IMR-90 (cell line): ENCODE data around the gene MEGF11. TPM values are rescaled to one million over a fixed set of nuclear protein-coding genes. Genes with fewer than 3 reads are reported as not detected.

ENCODE experiments used
- ATAC-seq: fragments of 200-7000 bp; cut with Tn5 transposase; 2 replicates; pipeline ENCODE4 v1.9.1; 2020; ENCODE audit warnings: low read depth, mild to moderate bottlenecking, moderate library complexity
- BruUV-seq: library from RNA; stranded (reverse); fragments of 400-500 nt; replicated peaks from 2 replicates; lab custom pipeline; 2021; lab: Mats Ljungman, UMichigan
- CTCF ChIA-PET: fragments of 300-600 bp; formaldehyde crosslinking; extraction: SDS; loops from one replicate; lab custom pipeline; 2021; ENCODE audit warnings: antibody characterized with exemption; lab: Yijun Ruan, JAX
- POLR2A ChIA-PET: fragments of 300-600 bp; sonication (Branson Sonifier 250); formaldehyde crosslinking; loops from one replicate; lab custom pipeline; 2022; ENCODE audit warnings: antibody characterized with exemption; ENCODE audit not compliant: unreplicated experiment; lab: Charles Lee
- DNase-seq: peaks from one replicate; pipeline ENCODE4 v3.0.0; 2013
- H2AFZ ChIP-seq: replicated peaks from 2 replicates; pipeline ENCODE3; 2013; ENCODE audit warnings: low read length, mild to moderate bottlenecking; ENCODE audit not compliant: poor library complexity
- H2AK5ac ChIP-seq: 2 replicates; pipeline ENCODE4 v1.6.1; 2013; ENCODE audit warnings: low read depth, low read length, inconsistent platforms
- H2AK9ac ChIP-seq: replicated peaks from 2 replicates; pipeline ENCODE3; 2013; ENCODE audit warnings: mild to moderate bottlenecking, low read depth, low read length, moderate library complexity; ENCODE audit not compliant: poor library complexity
- H2BK120ac ChIP-seq: 2 replicates; pipeline ENCODE4 v1.6.1; 2013; ENCODE audit warnings: low read depth, low read length, inconsistent platforms
- H2BK15ac ChIP-seq: 3 replicates; pipeline ENCODE4 v1.6.1; 2013; ENCODE audit warnings: low read depth, low read length, inconsistent platforms
- H2BK20ac ChIP-seq: 2 replicates; pipeline ENCODE4 v1.6.1; 2013; ENCODE audit warnings: low read depth, mild to moderate bottlenecking, inconsistent platforms, low read length, moderate library complexity
- H2BK5ac ChIP-seq: 2 replicates; pipeline ENCODE4 v1.6.1; 2013; ENCODE audit warnings: mild to moderate bottlenecking, low read depth, low read length, inconsistent platforms; ENCODE audit not compliant: poor library complexity, severe bottlenecking
- H3K14ac ChIP-seq: replicated peaks from 2 replicates; pipeline ENCODE4 v1.6.1; 2013; ENCODE audit warnings: low read depth, low read length, inconsistent platforms
- H3K18ac ChIP-seq: 2 replicates; pipeline ENCODE4 v1.6.1; 2013; ENCODE audit warnings: low read depth, low read length, control low read depth
- H3K23ac ChIP-seq: 2 replicates; pipeline ENCODE4 v1.6.1; 2013; ENCODE audit warnings: low read depth, low read length, inconsistent platforms
- H3K27ac ChIP-seq: 2 replicates; pipeline ENCODE4 v1.5.1; 2013; ENCODE audit warnings: mild to moderate bottlenecking, control low read depth, low read length; ENCODE audit not compliant: insufficient read depth
- H3K27me3 ChIP-seq: 2 replicates; pipeline ENCODE4 v1.6.1; 2013; ENCODE audit warnings: low read length; ENCODE audit not compliant: control insufficient read depth, insufficient read depth
- H3K36me3 ChIP-seq: 2 replicates; pipeline ENCODE4 v1.6.1; 2013; ENCODE audit warnings: low read length, mixed read lengths; ENCODE audit not compliant: control insufficient read depth, insufficient read depth
- H3K4ac ChIP-seq: 2 replicates; pipeline ENCODE4 v1.6.1; 2013; ENCODE audit warnings: low read depth, low read length, inconsistent platforms
- H3K4me1 ChIP-seq: 2 replicates; pipeline ENCODE4 v1.6.1; 2013; ENCODE audit warnings: low read length, mixed read lengths; ENCODE audit not compliant: control insufficient read depth, insufficient read depth
- H3K4me2 ChIP-seq: 2 replicates; pipeline ENCODE4 v1.6.1; 2013; ENCODE audit warnings: low read depth, mild to moderate bottlenecking, control low read depth, low read length, moderate library complexity
- H3K4me3 ChIP-seq: 2 replicates; pipeline ENCODE4 v1.5.1; 2013; ENCODE audit warnings: low read depth, mild to moderate bottlenecking, control low read depth, low read length, moderate library complexity; ENCODE audit not compliant: insufficient read depth
- H3K56ac ChIP-seq: 2 replicates; pipeline ENCODE4 v1.6.1; 2013; ENCODE audit warnings: low read length, inconsistent platforms; ENCODE audit not compliant: insufficient read depth; ENCODE audit errors: extremely low read depth
- H3K79me1 ChIP-seq, 2 experiments: 2 replicates each; pipeline ENCODE4 v1.6.1; 2013; ENCODE audit warnings: low read length in 2 of 2, inconsistent platforms in 1 of 2, low read depth in 1 of 2
- H3K9ac ChIP-seq: 2 replicates; pipeline ENCODE4 v1.6.1; 2013; ENCODE audit warnings: low read depth, low read length, control low read depth
- H3K9me1 ChIP-seq: 2 replicates; pipeline ENCODE4 v1.6.1; 2013; ENCODE audit warnings: low read length, inconsistent platforms; ENCODE audit not compliant: insufficient read depth
- H3K9me3 ChIP-seq: 2 replicates; pipeline ENCODE4 v1.6.1; 2013; ENCODE audit warnings: low read length; ENCODE audit not compliant: control insufficient read depth, insufficient read depth
- H4K20me1 ChIP-seq: 2 replicates; pipeline ENCODE4 v1.6.1; 2013; ENCODE audit warnings: low read length, inconsistent platforms; ENCODE audit not compliant: insufficient read depth
- H4K5ac ChIP-seq: 2 replicates; pipeline ENCODE4 v1.6.1; 2013; ENCODE audit warnings: mild to moderate bottlenecking, low read depth, low read length, control low read depth
- H4K8ac ChIP-seq, 2 experiments: 2 replicates each; pipeline ENCODE4 v1.6.1; 2013; ENCODE audit warnings: low read depth in 2 of 2, low read length in 2 of 2, control low read depth in 1 of 2, inconsistent platforms in 1 of 2
- H4K91ac ChIP-seq: 2 replicates; pipeline ENCODE4 v1.6.1; 2013; ENCODE audit warnings: low read depth, low read length, inconsistent platforms; ENCODE audit not compliant: insufficient read depth
- BHLHE40 ChIP-seq: fragments of 150-350 bp; IDR thresholded peaks from 2 replicates; pipeline ENCODE4 v1.6.1; 2016; ENCODE audit warnings: mild to moderate bottlenecking, low read depth, low read length
- CEBPB ChIP-seq: IDR thresholded peaks from 2 replicates; pipeline ENCODE4 v1.6.1; 2012; ENCODE audit warnings: low read depth, low read length, improper control_type of control experiment
- CHD1 ChIP-seq: IDR thresholded peaks from 2 replicates; pipeline ENCODE4 v1.6.1; 2012; ENCODE audit warnings: low read depth, low read length, improper control_type of control experiment
- ELK1 ChIP-seq: fragments of 150-350 bp; IDR thresholded peaks from 2 replicates; pipeline ENCODE4 v1.6.1; 2016; ENCODE audit warnings: low read depth, mild to moderate bottlenecking, low read length, moderate library complexity, borderline replicate concordance
- FOS ChIP-seq: fragments of 150-350 bp; IDR thresholded peaks from 2 replicates; pipeline ENCODE4 v1.6.1; 2016; ENCODE audit warnings: low read depth, low read length
- MAFK ChIP-seq: IDR thresholded peaks from 2 replicates; pipeline ENCODE4 v1.6.1; 2012; ENCODE audit warnings: low read depth, low read length, improper control_type of control experiment
- MAZ ChIP-seq: IDR thresholded peaks from 2 replicates; pipeline ENCODE4 v1.6.1; 2012; ENCODE audit warnings: low read depth, mild to moderate bottlenecking, low read length, improper control_type of control experiment, moderate library complexity, borderline replicate concordance
- MXI1 ChIP-seq: IDR thresholded peaks from 2 replicates; pipeline ENCODE4 v1.6.1; 2012; ENCODE audit warnings: low read depth, mild to moderate bottlenecking, low read length, moderate library complexity, borderline replicate concordance
- NFE2L2 ChIP-seq: fragments of 150-350 bp; IDR thresholded peaks from 2 replicates; pipeline ENCODE4 v1.6.1; 2016; ENCODE audit warnings: low read depth, mild to moderate bottlenecking, low read length
- POLR2A ChIP-seq: IDR thresholded peaks from 2 replicates; pipeline ENCODE4 v1.6.1; 2012; ENCODE audit warnings: mild to moderate bottlenecking, low read depth, low read length
- RAD21 ChIP-seq: IDR thresholded peaks from 2 replicates; pipeline ENCODE4 v1.6.1; 2012; ENCODE audit warnings: low read length, improper control_type of control experiment
- RCOR1 ChIP-seq: IDR thresholded peaks from 2 replicates; pipeline ENCODE4 v1.6.1; 2012; ENCODE audit warnings: mild to moderate bottlenecking, low read length, improper control_type of control experiment; ENCODE audit not compliant: insufficient replicate concordance
- RFX5 ChIP-seq: IDR thresholded peaks from 2 replicates; pipeline ENCODE4 v1.8.0; 2012; ENCODE audit warnings: low read depth, mild to moderate bottlenecking, low read length, moderate library complexity
- SMC3 ChIP-seq: fragments of 150-350 bp; IDR thresholded peaks from 2 replicates; pipeline ENCODE4 v1.6.1; 2016; ENCODE audit warnings: low read depth, mild to moderate bottlenecking, antibody characterized with exemption, low read length, moderate library complexity
- WGBS, 2 experiments: methylation state at CpG; one replicate each; pipeline versions ENCODE4 v1.1.5 to v1.1.7; 2013; ENCODE audit warnings: missing lambda C conversion rate in 2 of 2; ENCODE audit not compliant: insufficient read length in 1 of 2; ENCODE audit errors: extremely low coverage in 2 of 2; 5-methylcytosine and 5-hydroxymethylcytosine counted together
- dilution Hi-C: fragments of 300-500 bp; cut with HindIII; formaldehyde crosslinking; loops from one replicate; pipeline ENCODE4 v1.14.3; 2018; ENCODE audit warnings: low sequenced_read_pairs; ENCODE audit not compliant: unreplicated experiment
- in situ Hi-C: fragments of 300-500 bp; cut with MboI; formaldehyde crosslinking; loops from 3 replicates; pipeline ENCODE4 v1.14.3; 2019; ENCODE audit warnings: low sequenced_read_pairs, inconsistent platforms, mixed read lengths
- intact Hi-C: fragments of 100-400 bp; cut with micrococcal nuclease; formaldehyde crosslinking; loops from 2 replicates; pipeline ENCODE4 v1.10.0; 2022
- polyA plus RNA-seq, 3 experiments: library from polyadenylated mRNA; depleted of rRNA; stranded (reverse); fragments of >200 nt; gene quantifications; 2 replicates each; pipeline ENCODE4 v1.2.3, GENCODE V29; 2012; ENCODE audit warnings: low replicate concordance in 1 of 3
- total RNA-seq: library from RNA; depleted of rRNA; stranded (reverse); fragments of >200 nt; gene quantifications from 2 replicates; pipeline ENCODE4 v1.2.3, GENCODE V29; 2012
- TF ChIP-seq, protein P1 (sequence below): fragments of 150-350 bp; IDR thresholded peaks from 2 replicates; pipeline ENCODE4 v1.6.1; 2017; ENCODE audit warnings: mild to moderate bottlenecking, antibody characterized with exemption, low read length, low read depth
- TF ChIP-seq, protein P2 (sequence below): conservative IDR thresholded peaks from 2 replicates; pipeline ENCODE4 v1.5.1; 2012; ENCODE audit warnings: mild to moderate bottlenecking, low read depth, low read length, improper control_type of control experiment

MEGF11 gene
- total and polyA plus RNA-seq, 2 of the 4 experiments (the other 2 are of a cell fraction) = not detected

DNA sequence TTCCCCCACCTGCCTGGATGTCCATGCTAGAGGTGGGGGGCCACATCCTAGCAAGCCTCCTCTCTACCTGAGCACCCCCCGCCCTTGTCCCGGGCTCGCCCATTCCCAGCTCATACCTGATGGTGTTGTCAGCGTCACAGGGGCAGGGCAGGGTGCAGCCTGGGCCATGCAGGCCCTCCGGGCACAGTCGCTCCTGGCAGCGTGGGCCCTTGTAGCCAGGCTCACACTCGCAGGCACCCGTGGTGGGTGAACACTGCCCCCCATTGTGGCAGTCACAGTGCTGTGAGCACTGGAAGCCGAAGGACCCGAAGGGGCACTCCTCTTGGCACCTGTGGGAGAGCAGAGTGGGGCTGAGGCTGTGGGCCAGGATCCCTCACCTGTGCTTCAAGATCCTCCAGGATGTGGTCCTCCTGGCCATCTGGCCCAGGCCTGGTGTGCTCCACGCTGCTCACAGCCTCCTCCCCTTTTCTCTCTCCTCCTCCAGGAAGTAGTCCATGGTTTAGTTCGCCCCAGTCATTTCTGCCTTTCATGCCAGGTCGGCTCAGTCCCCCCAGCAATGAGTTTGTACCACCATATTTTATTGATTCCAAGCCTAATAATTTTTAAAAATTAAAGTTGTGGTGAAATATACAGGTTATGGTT lies 288.6 kb downstream of the MEGF11 start:
- TF ChIP-seq, protein P1, sequence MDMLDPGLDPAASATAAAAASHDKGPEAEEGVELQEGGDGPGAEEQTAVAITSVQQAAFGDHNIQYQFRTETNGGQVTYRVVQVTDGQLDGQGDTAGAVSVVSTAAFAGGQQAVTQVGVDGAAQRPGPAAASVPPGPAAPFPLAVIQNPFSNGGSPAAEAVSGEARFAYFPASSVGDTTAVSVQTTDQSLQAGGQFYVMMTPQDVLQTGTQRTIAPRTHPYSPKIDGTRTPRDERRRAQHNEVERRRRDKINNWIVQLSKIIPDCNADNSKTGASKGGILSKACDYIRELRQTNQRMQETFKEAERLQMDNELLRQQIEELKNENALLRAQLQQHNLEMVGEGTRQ = no peak
- TF ChIP-seq NFE2L2 (no peak), RFX5 (no peak), CHD1 (no peak), POLR2A (no peak), MXI1 (no peak), RCOR1 (no peak), ELK1 (no peak), CEBPB (no peak), BHLHE40 (no peak), SMC3 (no peak), MAFK (no peak), MAZ (no peak), FOS (no peak), RAD21 (no peak)
- TF ChIP-seq, protein P2, sequence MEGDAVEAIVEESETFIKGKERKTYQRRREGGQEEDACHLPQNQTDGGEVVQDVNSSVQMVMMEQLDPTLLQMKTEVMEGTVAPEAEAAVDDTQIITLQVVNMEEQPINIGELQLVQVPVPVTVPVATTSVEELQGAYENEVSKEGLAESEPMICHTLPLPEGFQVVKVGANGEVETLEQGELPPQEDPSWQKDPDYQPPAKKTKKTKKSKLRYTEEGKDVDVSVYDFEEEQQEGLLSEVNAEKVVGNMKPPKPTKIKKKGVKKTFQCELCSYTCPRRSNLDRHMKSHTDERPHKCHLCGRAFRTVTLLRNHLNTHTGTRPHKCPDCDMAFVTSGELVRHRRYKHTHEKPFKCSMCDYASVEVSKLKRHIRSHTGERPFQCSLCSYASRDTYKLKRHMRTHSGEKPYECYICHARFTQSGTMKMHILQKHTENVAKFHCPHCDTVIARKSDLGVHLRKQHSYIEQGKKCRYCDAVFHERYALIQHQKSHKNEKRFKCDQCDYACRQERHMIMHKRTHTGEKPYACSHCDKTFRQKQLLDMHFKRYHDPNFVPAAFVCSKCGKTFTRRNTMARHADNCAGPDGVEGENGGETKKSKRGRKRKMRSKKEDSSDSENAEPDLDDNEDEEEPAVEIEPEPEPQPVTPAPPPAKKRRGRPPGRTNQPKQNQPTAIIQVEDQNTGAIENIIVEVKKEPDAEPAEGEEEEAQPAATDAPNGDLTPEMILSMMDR = no peak
- BruUV-seq = no TSS peak
- CTCF ChIA-PET = no interaction called here

More for the DNA sequence above, 288.6 kb downstream of the MEGF11 start:
- Histone ChIP-seq H3K14ac (no peak overlapping the region), H3K27me3 (peaks cover 62% of the 10 kb centered on the region), H3K9me1 (no peaks in the 10 kb centered on the region), H3K56ac (no peak overlapping the region), H3K9ac (no peak overlapping the region), H3K4me2 (no peak overlapping the region), H4K5ac (no peak overlapping the region), H2BK15ac (no peak overlapping the region), H2AFZ (no peak overlapping the region), H2AK9ac (no peak overlapping the region), H3K36me3 (no peaks in the 10 kb centered on the region), H4K8ac (no peak overlapping the region), H2BK120ac (no peak overlapping the region), H2BK5ac (no peak overlapping the region), H4K91ac (no peak overlapping the region), H3K4me1 (no peaks in the 10 kb centered on the region), H3K18ac (no peak overlapping the region), H2BK20ac (no peak overlapping the region), H4K20me1 (no peaks in the 10 kb centered on the region; the same call in 1 of the 2 replicates), H3K27ac (no peak overlapping the region), H3K9me3 (no peaks in the 10 kb centered on the region), H3K23ac (no peak overlapping the region), H3K4me3 (no peak overlapping the region), H3K79me1 (no peaks in the 10 kb centered on the region), H3K4ac (no peak overlapping the region), H2AK5ac (no peak overlapping the region)
- in situ Hi-C loops = no loop called here
- ATAC-seq = no peak
- DNase-seq = no peak
- WGBS, 2 experiments = no CpG with 5 or more reads among the region's 14 CpGs
- dilution Hi-C loops = no loop called here
- POLR2A ChIA-PET = no interaction called here
- intact Hi-C loops = no loop called here
